Esophagus squamous epithelium (tissue), 4 donors: ENCODE results near the gene GPR87.

Experiments
- POLR2A ChIP-seq, 4 donors: fragments of 450-650 bp; IDR thresholded peaks; one replicate each; pipeline ENCODE4 v1.6.1; 2017; ENCODE audit warnings: antibody characterized with exemption in 4 of 4, mild to moderate bottlenecking in 4 of 4, moderate library complexity in 3 of 4
- TF ChIP-seq, protein P1 (sequence below), 6 experiments: fragments of 450-650 bp in 4 of 6; fragments of 200-600 bp in 2 of 6; sonication (generic) in 2 of 6; IDR thresholded peaks; one replicate each; pipeline ENCODE4 v1.5.1; 2016 to 2019; ENCODE audit warnings: antibody characterized with exemption in 6 of 6, mild to moderate bottlenecking in 4 of 6, moderate library complexity in 4 of 6

GRCh38 chr3:151330899-151331298 is 14.3 kb upstream of the GPR87 start:
- TF ChIP-seq, protein P1, sequence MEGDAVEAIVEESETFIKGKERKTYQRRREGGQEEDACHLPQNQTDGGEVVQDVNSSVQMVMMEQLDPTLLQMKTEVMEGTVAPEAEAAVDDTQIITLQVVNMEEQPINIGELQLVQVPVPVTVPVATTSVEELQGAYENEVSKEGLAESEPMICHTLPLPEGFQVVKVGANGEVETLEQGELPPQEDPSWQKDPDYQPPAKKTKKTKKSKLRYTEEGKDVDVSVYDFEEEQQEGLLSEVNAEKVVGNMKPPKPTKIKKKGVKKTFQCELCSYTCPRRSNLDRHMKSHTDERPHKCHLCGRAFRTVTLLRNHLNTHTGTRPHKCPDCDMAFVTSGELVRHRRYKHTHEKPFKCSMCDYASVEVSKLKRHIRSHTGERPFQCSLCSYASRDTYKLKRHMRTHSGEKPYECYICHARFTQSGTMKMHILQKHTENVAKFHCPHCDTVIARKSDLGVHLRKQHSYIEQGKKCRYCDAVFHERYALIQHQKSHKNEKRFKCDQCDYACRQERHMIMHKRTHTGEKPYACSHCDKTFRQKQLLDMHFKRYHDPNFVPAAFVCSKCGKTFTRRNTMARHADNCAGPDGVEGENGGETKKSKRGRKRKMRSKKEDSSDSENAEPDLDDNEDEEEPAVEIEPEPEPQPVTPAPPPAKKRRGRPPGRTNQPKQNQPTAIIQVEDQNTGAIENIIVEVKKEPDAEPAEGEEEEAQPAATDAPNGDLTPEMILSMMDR (IDR thresholded peaks at IDR 0.05): no peak
- no peak for TF ChIP-seq POLR2A (IDR thresholded peaks at IDR 0.05)
